Neural progenitor cell (in vitro differentiated cells): ENCODE data around the gene PAXIP1. TPM values are rescaled to one million over a fixed set of nuclear protein-coding genes. Genes with fewer than 3 reads are reported as not detected.
"Not testable (repeated sequence)": the region's sequence is repeated elsewhere in the genome, so short reads cannot be mapped to it uniquely, and the experiment has no call there.

Experiments
- DNase-seq: peaks from one replicate; pipeline ENCODE4 v3.0.0-alpha.2; 2016; ENCODE audit warnings: low spot score
- H2AFZ ChIP-seq: fragments of 200-600 bp; sonication (generic); replicated peaks from 2 replicates; pipeline ENCODE4 v1.6.1; 2016; ENCODE audit warnings: antibody characterized with exemption
- H3F3A ChIP-seq: fragments of 200-600 bp; sonication (generic); 2 replicates; pipeline ENCODE4 v1.6.1; 2016; ENCODE audit warnings: antibody characterized with exemption, low read depth
- H3K27ac ChIP-seq: fragments of 200-600 bp; sonication (generic); 2 replicates; pipeline ENCODE4 v1.5.1; 2016; ENCODE audit warnings: mild to moderate bottlenecking
- H3K27me3 ChIP-seq: fragments of 200-600 bp; sonication (generic); 2 replicates; pipeline ENCODE4 v1.6.1; 2016; ENCODE audit warnings: mild to moderate bottlenecking, moderate library complexity
- H3K36me3 ChIP-seq: fragments of 200-600 bp; sonication (generic); 2 replicates; pipeline ENCODE4 v1.5.1; 2016
- H3K4me1 ChIP-seq: fragments of 200-600 bp; sonication (generic); 2 replicates; pipeline ENCODE4 v1.6.1; 2016; ENCODE audit warnings: mixed run types
- H3K4me2 ChIP-seq: fragments of 200-600 bp; sonication (generic); 2 replicates; pipeline ENCODE4 v1.6.1; 2016
- H3K4me3 ChIP-seq: fragments of 200-600 bp; sonication (generic); 2 replicates; pipeline ENCODE4 v1.5.1; 2016
- H3K79me2 ChIP-seq: fragments of 200-600 bp; sonication (generic); 2 replicates; pipeline ENCODE4 v1.6.1; 2016; ENCODE audit warnings: low read depth
- H3K9ac ChIP-seq: fragments of 200-600 bp; sonication (generic); 2 replicates; pipeline ENCODE4 v1.6.1; 2016
- H3K9me3 ChIP-seq: fragments of 200-600 bp; sonication (generic); 2 replicates; pipeline ENCODE4 v1.5.1; 2016; ENCODE audit warnings: low read depth
- H4K20me1 ChIP-seq: fragments of 200-600 bp; sonication (generic); 2 replicates; pipeline ENCODE4 v1.6.1; 2016; ENCODE audit warnings: low read depth
- H3K27ac Mint-ChIP-seq: 3 replicates; pipeline ENCODE4 v1.8.0; 2021; ENCODE audit warnings: mixed read lengths
- H3K27me3 Mint-ChIP-seq: 2 replicates; pipeline ENCODE4 v1.8.0; 2022; ENCODE audit warnings: low read depth, mild to moderate bottlenecking, inconsistent platforms, moderate library complexity, mixed read lengths; ENCODE audit not compliant: insufficient read depth
- H3K36me3 Mint-ChIP-seq: 3 replicates; pipeline ENCODE4 v1.8.0; 2021; ENCODE audit warnings: mixed read lengths
- H3K4me1 Mint-ChIP-seq: 3 replicates; pipeline ENCODE4 v1.8.0; 2021; ENCODE audit warnings: mixed read lengths
- H3K4me3 Mint-ChIP-seq: 3 replicates; pipeline ENCODE4 v1.8.0; 2021; ENCODE audit warnings: mild to moderate bottlenecking, moderate library complexity, mixed read lengths
- H3K9me3 Mint-ChIP-seq: 3 replicates; pipeline ENCODE4 v1.8.0; 2020; ENCODE audit warnings: mixed read lengths
- EZH2 ChIP-seq: fragments of 200-600 bp; sonication (generic); IDR thresholded peaks from 2 replicates; pipeline ENCODE4 v1.6.1; 2017; ENCODE audit warnings: antibody characterized with exemption, mild to moderate bottlenecking, moderate library complexity
- EZH2phosphoT487 ChIP-seq: fragments of 200-600 bp; sonication (generic); IDR thresholded peaks from 2 replicates; pipeline ENCODE4 v1.6.1; 2017; ENCODE audit warnings: antibody characterized with exemption
- total RNA-seq: library from RNA; depleted of rRNA; stranded (reverse); fragments of >200 nt; gene quantifications from 2 replicates; pipeline ENCODE4 v1.2.3, GENCODE V29; 2015; ENCODE audit warnings: low replicate concordance
- TF ChIP-seq, protein P1 (sequence below): fragments of 200-600 bp; sonication (generic); IDR thresholded peaks from 2 replicates; pipeline ENCODE4 v1.5.1; 2017; ENCODE audit warnings: antibody characterized with exemption, mild to moderate bottlenecking

PAXIP1 gene
- total RNA-seq, 1 donor from 2014 or later, result 26.1 TPM

DNA sequence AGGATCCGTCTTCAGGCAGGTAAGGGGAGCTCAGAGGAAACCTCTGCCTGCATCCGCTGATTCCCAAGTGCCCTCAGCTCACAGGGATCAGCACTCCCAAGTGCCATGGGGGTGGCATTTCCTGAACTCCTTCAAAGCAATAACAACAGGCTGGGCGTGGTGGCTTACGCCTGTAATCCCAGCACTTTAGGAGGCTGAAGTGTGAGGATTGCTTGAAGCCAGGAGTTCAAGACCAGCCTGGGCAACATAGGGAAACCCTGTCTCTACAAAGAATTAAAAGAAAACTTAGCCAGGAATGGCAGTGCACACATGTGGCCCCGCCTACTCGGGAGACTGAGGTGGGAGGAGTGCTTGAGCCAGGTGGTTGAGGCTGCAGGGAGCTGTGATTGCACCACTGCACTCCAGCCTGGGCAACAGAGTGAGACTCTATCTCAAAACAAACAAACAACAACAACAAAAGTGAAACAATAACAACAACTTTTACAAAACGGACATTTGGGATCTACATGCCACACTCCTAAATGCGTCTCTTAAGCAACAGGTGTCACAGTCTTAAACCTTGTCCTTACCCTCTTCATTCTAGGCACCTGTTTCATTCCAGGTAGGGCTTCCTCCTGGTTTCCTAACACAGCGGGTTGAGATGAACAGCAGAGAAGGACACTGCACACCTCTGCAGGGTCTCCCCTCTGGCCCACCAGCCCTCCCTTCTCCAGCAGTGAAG lies 73.8 kb downstream of the PAXIP1 start:
- H3K27me3 ChIP-seq, result no peaks in the 10 kb centered on the region
- no peak overlapping the region for H3K27ac Mint-ChIP-seq
- no peak overlapping the region for H3K4me3 ChIP-seq
- H3K36me3 Mint-ChIP-seq, result no peaks in the 10 kb centered on the region
- H3K36me3 ChIP-seq, result no peaks in the 10 kb centered on the region
- no peak overlapping the region for H3K27ac ChIP-seq
- peaks cover 2% of the 10 kb centered on the region for H3K27me3 Mint-ChIP-seq
- H3K4me1 ChIP-seq, result no peaks in the 10 kb centered on the region
- no peak overlapping the region for H2AFZ ChIP-seq
- no peaks in the 10 kb centered on the region for H3K4me1 Mint-ChIP-seq
- DNase-seq, result no peak
- H3K9me3 ChIP-seq, result no peaks in the 10 kb centered on the region
- H4K20me1 ChIP-seq, result no peaks in the 10 kb centered on the region
- peaks cover 16% of the 10 kb centered on the region for H3K9me3 Mint-ChIP-seq
- no peaks in the 10 kb centered on the region for H3F3A ChIP-seq
- TF ChIP-seq, protein P1, sequence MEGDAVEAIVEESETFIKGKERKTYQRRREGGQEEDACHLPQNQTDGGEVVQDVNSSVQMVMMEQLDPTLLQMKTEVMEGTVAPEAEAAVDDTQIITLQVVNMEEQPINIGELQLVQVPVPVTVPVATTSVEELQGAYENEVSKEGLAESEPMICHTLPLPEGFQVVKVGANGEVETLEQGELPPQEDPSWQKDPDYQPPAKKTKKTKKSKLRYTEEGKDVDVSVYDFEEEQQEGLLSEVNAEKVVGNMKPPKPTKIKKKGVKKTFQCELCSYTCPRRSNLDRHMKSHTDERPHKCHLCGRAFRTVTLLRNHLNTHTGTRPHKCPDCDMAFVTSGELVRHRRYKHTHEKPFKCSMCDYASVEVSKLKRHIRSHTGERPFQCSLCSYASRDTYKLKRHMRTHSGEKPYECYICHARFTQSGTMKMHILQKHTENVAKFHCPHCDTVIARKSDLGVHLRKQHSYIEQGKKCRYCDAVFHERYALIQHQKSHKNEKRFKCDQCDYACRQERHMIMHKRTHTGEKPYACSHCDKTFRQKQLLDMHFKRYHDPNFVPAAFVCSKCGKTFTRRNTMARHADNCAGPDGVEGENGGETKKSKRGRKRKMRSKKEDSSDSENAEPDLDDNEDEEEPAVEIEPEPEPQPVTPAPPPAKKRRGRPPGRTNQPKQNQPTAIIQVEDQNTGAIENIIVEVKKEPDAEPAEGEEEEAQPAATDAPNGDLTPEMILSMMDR, result no peak
- no peak for TF ChIP-seq EZH2
- TF ChIP-seq EZH2phosphoT487, result no peak
- H3K79me2 ChIP-seq, result no peaks in the 10 kb centered on the region
- H3K9ac ChIP-seq, result no peak overlapping the region
- no peak overlapping the region for H3K4me2 ChIP-seq
- no peak overlapping the region for H3K4me3 Mint-ChIP-seq

DNA sequence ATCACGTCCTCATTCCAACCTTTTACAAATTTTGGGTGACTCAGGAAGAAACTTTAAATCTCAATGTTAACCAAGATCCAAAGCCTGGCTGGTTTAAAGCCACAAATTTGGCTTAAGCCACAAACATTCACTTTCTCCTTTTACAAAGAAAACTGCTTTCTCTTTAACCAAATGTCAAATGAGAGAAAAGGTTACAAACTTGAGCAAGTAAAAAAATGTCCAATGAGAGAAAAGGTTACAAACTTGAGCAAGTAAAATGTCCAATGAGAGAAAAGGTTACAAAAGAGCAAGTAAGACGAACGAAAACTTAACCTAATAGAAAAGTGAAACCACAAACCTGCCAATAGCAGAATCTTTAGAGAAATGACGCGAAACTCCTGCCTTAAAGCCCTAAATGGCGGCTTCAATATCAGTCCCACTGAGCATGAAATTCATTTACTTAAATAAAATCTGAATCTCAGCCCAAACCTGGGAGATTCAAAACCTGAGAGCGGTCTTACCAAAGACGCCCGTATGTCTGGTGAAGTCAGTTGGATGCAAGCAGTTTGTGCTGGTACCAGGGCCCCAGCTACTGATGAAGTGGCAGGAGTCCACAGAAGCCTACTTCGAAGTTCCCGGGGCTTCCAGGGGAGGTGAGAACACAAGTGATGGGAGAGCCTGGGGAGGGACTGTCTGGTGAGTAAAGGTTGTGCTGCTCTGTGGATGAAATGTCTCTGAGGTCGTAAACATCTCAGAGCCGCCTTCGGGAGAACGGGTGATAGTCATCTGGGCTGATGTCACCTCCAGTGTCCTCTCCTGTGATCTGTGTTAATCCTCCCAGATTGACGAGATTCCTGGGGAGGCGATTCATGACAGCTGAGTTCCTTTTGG lies 74.6 kb downstream of the PAXIP1 start:
- no peak for TF ChIP-seq EZH2phosphoT487
- no peak for TF ChIP-seq EZH2
- TF ChIP-seq, protein P1, result no peak
- Histone ChIP-seq H2AFZ (peak overlapping the region; percentile 14), H3K36me3 (no peaks in the 10 kb centered on the region), H4K20me1 (no peaks in the 10 kb centered on the region), H3F3A (no peaks in the 10 kb centered on the region), H3K9me3 (no peaks in the 10 kb centered on the region), H3K4me3 (no peak overlapping the region), H3K4me1 (no peaks in the 10 kb centered on the region), H3K4me2 (no peak overlapping the region), H3K79me2 (no peaks in the 10 kb centered on the region), H3K27ac (no peak overlapping the region), H3K9ac (no peak overlapping the region), H3K27me3 (no peaks in the 10 kb centered on the region)
- peaks cover 2% of the 10 kb centered on the region for H3K27me3 Mint-ChIP-seq
- H3K9me3 Mint-ChIP-seq, result peaks cover 9% of the 10 kb centered on the region
- H3K4me1 Mint-ChIP-seq, result no peaks in the 10 kb centered on the region
- DNase-seq, result no peak
- H3K4me3 Mint-ChIP-seq, result no peak overlapping the region
- no peaks in the 10 kb centered on the region for H3K36me3 Mint-ChIP-seq
- no peak overlapping the region for H3K27ac Mint-ChIP-seq

DNA sequence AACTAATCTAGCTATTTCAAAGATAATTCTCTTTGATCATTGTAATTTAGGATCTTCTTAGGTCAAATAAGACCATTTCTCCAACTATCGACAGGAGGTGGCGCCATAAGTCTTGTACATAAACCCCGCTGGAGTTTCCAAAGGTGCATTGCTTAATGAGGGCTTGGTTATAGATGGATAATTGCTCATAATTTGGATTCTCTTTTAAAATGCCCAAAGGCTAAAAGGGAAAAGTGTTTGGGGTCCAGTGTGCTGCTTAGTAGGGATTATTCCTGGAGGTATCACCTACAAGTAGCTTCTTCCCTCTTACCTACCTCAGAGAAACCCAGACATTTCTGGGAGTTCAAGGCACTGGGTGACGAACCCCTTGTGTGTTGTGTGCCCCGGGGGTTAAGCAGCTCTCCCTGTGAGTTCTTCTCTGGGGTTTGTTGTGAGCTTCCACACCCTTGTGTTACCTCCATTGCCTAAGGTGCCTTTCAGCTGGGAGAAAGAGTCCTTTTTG lies 75.2 kb downstream of the PAXIP1 start:
- H3F3A ChIP-seq, result no peaks in the 10 kb centered on the region
- no peaks in the 10 kb centered on the region for H3K27me3 ChIP-seq
- peak; percentile 86 for DNase-seq
- Mint-ChIP-seq H3K27ac (no peak overlapping the region), H3K4me1 (no peaks in the 10 kb centered on the region), H3K4me3 (no peak overlapping the region), H3K36me3 (no peaks in the 10 kb centered on the region), H3K9me3 (peaks cover 2% of the 10 kb centered on the region), H3K27me3 (peaks cover 2% of the 10 kb centered on the region)
- H3K27ac ChIP-seq, result no peak overlapping the region
- no peaks in the 10 kb centered on the region for H3K36me3 ChIP-seq
- H3K4me3 ChIP-seq, result no peak overlapping the region
- H3K4me2 ChIP-seq, result no peak overlapping the region
- no peaks in the 10 kb centered on the region for H4K20me1 ChIP-seq
- H2AFZ ChIP-seq, result peak overlapping the region; percentile 14
- no peaks in the 10 kb centered on the region for H3K79me2 ChIP-seq
- no peak for TF ChIP-seq EZH2phosphoT487
- TF ChIP-seq EZH2, result no peak
- TF ChIP-seq, protein P1, result peak; percentile 77
- no peak overlapping the region for H3K9ac ChIP-seq
- no peaks in the 10 kb centered on the region for H3K9me3 ChIP-seq
- no peaks in the 10 kb centered on the region for H3K4me1 ChIP-seq

DNA sequence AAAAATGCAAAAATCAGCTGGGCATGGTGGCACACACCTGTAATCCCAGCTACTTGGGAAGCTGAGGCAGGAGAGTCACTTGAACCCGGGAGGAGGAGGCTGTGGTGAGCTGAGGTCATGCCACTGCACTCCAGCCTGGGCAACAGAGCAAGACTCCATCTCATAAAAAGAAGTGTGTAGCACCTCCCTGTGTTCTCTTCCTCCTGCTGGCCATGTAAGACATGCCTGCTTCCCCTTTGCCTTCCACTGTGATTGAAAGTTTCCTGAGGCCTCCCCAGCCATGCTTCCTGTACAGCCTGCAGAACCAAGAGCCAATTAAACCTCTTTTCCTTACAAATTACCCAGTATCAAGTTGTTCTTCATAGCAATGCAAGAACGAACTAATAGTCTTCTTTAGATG lies 80.5 kb downstream of the PAXIP1 start:
- not testable (repeated sequence) for H3K36me3 ChIP-seq, H3K27ac Mint-ChIP-seq, H4K20me1 ChIP-seq, H2AFZ ChIP-seq, H3K4me3 Mint-ChIP-seq, H3K9me3 Mint-ChIP-seq, H3F3A ChIP-seq, H3K9me3 ChIP-seq, H3K27ac ChIP-seq, H3K27me3 Mint-ChIP-seq, H3K27me3 ChIP-seq, DNase-seq, H3K9ac ChIP-seq, H3K4me1 Mint-ChIP-seq, H3K4me2 ChIP-seq, H3K36me3 Mint-ChIP-seq, H3K4me3 ChIP-seq, H3K79me2 ChIP-seq, H3K4me1 ChIP-seq
